SK-N-SH treated with all-trans-retinoic acid at 6 μM for 48 hours (cell line): ENCODE measurements around the gene PGGT1B.

Experiments
- PPARA ChIP-seq: fragments of 250-450 bp; sonication (Bioruptor Pico); IDR thresholded peaks from 2 replicates; pipeline ENCODE4 v1.5.0; 2020; ENCODE audit warnings: mild to moderate bottlenecking, borderline replicate concordance
- TF ChIP-seq, protein P1 (sequence below): fragments of 250-450 bp; sonication (Bioruptor Pico); IDR thresholded peaks from 2 replicates; pipeline ENCODE4 v1.5.0; 2020; ENCODE audit warnings: mild to moderate bottlenecking, moderate library complexity

DNA sequence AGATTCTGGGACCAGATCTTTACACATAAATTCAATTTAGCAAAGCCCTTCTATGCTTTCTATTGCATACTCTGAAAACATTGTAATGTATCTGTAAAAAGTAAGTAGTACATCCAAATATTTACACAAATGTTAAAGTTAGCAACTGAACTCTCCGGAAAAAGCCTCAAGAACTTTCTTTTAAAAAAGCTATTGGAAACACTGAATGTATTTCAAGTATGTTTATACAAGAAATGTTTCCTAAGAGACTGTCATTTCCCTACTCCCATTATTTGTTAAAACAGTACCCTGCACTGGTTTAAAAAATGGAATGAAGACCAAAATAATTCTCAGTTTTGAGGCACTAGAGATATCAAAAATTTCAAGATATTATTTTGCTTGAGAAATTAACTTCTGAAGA is 48.1 kb downstream of the PGGT1B start:
- TF ChIP-seq PPARA (CRISPR knock-in tag) = no peak
- TF ChIP-seq, protein P1, sequence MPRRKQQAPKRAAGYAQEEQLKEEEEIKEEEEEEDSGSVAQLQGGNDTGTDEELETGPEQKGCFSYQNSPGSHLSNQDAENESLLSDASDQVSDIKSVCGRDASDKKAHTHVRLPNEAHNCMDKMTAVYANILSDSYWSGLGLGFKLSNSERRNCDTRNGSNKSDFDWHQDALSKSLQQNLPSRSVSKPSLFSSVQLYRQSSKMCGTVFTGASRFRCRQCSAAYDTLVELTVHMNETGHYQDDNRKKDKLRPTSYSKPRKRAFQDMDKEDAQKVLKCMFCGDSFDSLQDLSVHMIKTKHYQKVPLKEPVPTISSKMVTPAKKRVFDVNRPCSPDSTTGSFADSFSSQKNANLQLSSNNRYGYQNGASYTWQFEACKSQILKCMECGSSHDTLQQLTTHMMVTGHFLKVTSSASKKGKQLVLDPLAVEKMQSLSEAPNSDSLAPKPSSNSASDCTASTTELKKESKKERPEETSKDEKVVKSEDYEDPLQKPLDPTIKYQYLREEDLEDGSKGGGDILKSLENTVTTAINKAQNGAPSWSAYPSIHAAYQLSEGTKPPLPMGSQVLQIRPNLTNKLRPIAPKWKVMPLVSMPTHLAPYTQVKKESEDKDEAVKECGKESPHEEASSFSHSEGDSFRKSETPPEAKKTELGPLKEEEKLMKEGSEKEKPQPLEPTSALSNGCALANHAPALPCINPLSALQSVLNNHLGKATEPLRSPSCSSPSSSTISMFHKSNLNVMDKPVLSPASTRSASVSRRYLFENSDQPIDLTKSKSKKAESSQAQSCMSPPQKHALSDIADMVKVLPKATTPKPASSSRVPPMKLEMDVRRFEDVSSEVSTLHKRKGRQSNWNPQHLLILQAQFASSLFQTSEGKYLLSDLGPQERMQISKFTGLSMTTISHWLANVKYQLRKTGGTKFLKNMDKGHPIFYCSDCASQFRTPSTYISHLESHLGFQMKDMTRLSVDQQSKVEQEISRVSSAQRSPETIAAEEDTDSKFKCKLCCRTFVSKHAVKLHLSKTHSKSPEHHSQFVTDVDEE (CRISPR knock-in tag) = no peak
